H1 (cell line): ENCODE results near the gene USH1G. TPM values are rescaled to one million over a fixed set of nuclear protein-coding genes. Genes with fewer than 3 reads are reported as not detected.

Source experiments
- CTCF ChIA-PET: fragments of 300-600 bp; sonication (Branson Sonifier 250); formaldehyde crosslinking; loops from one replicate; lab custom pipeline; 2021; ENCODE audit not compliant: partially characterized antibody; lab: Charles Lee
- POLR2A ChIA-PET: fragments of 300-600 bp; sonication (Branson Sonifier 250); formaldehyde crosslinking; loops from one replicate; lab custom pipeline; 2021; ENCODE audit warnings: inconsistent platforms; ENCODE audit not compliant: partially characterized antibody; lab: Charles Lee
- DNase-seq, 2 experiments: peaks; one replicate each; pipeline versions ENCODE4 v3.0.0 to v3.0.0-alpha.2; 2010 to 2022; ENCODE audit warnings: low spot score in 2 of 2, low read depth in 1 of 2, mixed read lengths in 1 of 2
- FAIRE-seq: peaks from 2 replicates; lab custom pipeline; 2011; peaks lifted over from hg19 to GRCh38; lab: Jason Lieb, UNC
- H2AFZ ChIP-seq: 2 replicates; pipeline ENCODE4 v1.8.1; 2012; ENCODE audit warnings: low read length, inconsistent platforms
- H2AK5ac ChIP-seq: 2 replicates; pipeline ENCODE4 v1.6.1; 2013; ENCODE audit warnings: low read depth, low read length
- H2BK120ac ChIP-seq: replicated peaks from 2 replicates; pipeline ENCODE3; 2013; ENCODE audit warnings: low read depth, low read length, inconsistent platforms
- H2BK12ac ChIP-seq: 2 replicates; pipeline ENCODE4 v1.6.1; 2013; ENCODE audit warnings: low read depth, low read length
- H2BK15ac ChIP-seq: 2 replicates; pipeline ENCODE4 v1.6.1; 2013; ENCODE audit warnings: low read length
- H2BK20ac ChIP-seq: 2 replicates; pipeline ENCODE4 v1.6.1; 2013; ENCODE audit warnings: low read length
- H2BK5ac ChIP-seq: 2 replicates; pipeline ENCODE4 v1.6.1; 2013; ENCODE audit warnings: low read depth, low read length
- H3K14ac ChIP-seq: 2 replicates; pipeline ENCODE4 v1.6.1; 2013; ENCODE audit warnings: inconsistent platforms; ENCODE audit not compliant: insufficient read length
- H3K18ac ChIP-seq: 2 replicates; pipeline ENCODE4 v1.6.1; 2013; ENCODE audit warnings: low read length; ENCODE audit errors: extremely low read depth
- H3K23ac ChIP-seq: 2 replicates; pipeline ENCODE4 v1.6.1; 2013; ENCODE audit warnings: inconsistent platforms; ENCODE audit not compliant: insufficient read length
- H3K23me2 ChIP-seq: 2 replicates; pipeline ENCODE4 v1.6.1; 2013; ENCODE audit warnings: low read depth, low read length
- H3K27ac ChIP-seq: 2 replicates; pipeline ENCODE4 v1.6.1; 2011; ENCODE audit warnings: low read depth, low read length, inconsistent platforms
- H3K27me3 ChIP-seq, 4 experiments: replicated peaks in 1 of 4; 1 replicate in 1 of 4; 2 replicates in 3 of 4; pipeline versions ENCODE4 v1.6.1 to v1.8.1; 2011 to 2013; ENCODE audit warnings: low read length in 3 of 4, mild to moderate bottlenecking in 3 of 4, inconsistent platforms in 2 of 4, mixed read lengths in 2 of 4, moderate library complexity in 1 of 4; ENCODE audit not compliant: control insufficient read depth in 3 of 4, insufficient read depth in 3 of 4; ENCODE audit errors: extremely low read depth in 1 of 4
- H3K36me3 ChIP-seq, 4 experiments: 2 replicates each; pipeline versions ENCODE4 v1.6.1 to v1.8.1; 2011 to 2013; ENCODE audit warnings: mild to moderate bottlenecking in 4 of 4, low read length in 3 of 4, moderate library complexity in 2 of 4, control low read depth in 1 of 4, inconsistent platforms in 1 of 4; ENCODE audit not compliant: insufficient read depth in 4 of 4, control insufficient read depth in 2 of 4
- H3K4ac ChIP-seq: replicated peaks from 2 replicates; pipeline ENCODE3; 2013; ENCODE audit warnings: low read length, low read depth, mixed read lengths, inconsistent platforms; ENCODE audit not compliant: insufficient read length
- H3K4me1 ChIP-seq, 4 experiments: replicated peaks in 1 of 4; 1 replicate in 1 of 4; 2 replicates in 3 of 4; pipeline versions ENCODE4 v1.6.1 to v1.8.1; 2011 to 2013; ENCODE audit warnings: low read length in 3 of 4, inconsistent platforms in 2 of 4, mixed read lengths in 1 of 4; ENCODE audit not compliant: insufficient read depth in 4 of 4, control insufficient read depth in 3 of 4
- H3K4me2 ChIP-seq, 2 experiments: 2 replicates each; pipeline versions ENCODE4 v1.6.1 to v1.8.1; 2011 to 2013; ENCODE audit warnings: low read depth in 2 of 2, low read length in 2 of 2, control low read depth in 1 of 2, inconsistent platforms in 1 of 2, mild to moderate bottlenecking in 1 of 2; ENCODE audit not compliant: insufficient read depth in 1 of 2
- H3K4me3 ChIP-seq, 4 experiments: fragments of 200-600, 300-600 bp in 1 of 4; sonication (generic), shearing (Covaris generic), sonication (Bioruptor Twin) in 1 of 4; 2 replicates each; pipeline versions ENCODE4 v1.5.1 to v1.8.1; 2011 to 2016; ENCODE audit warnings: low read length in 4 of 4, low read depth in 3 of 4, control low read depth in 2 of 4, inconsistent platforms in 2 of 4, mild to moderate bottlenecking in 2 of 4, mixed read lengths in 1 of 4, moderate library complexity in 1 of 4; ENCODE audit not compliant: insufficient read depth in 2 of 4; ENCODE audit errors: extremely low read depth in 1 of 4
- H3K56ac ChIP-seq: replicated peaks from 2 replicates; pipeline ENCODE3; 2013; ENCODE audit warnings: low read depth, mild to moderate bottlenecking, mixed read lengths, low read length, inconsistent platforms; ENCODE audit not compliant: insufficient read length
- H3K79me1 ChIP-seq: 2 replicates; pipeline ENCODE4 v1.6.1; 2013; ENCODE audit warnings: low read depth, low read length, control low read depth
- H3K79me2 ChIP-seq, 2 experiments: 2 replicates each; pipeline versions ENCODE4 v1.6.1 to v1.8.1; 2012 to 2013; ENCODE audit warnings: low read length in 2 of 2, mild to moderate bottlenecking in 2 of 2, inconsistent platforms in 1 of 2; ENCODE audit not compliant: insufficient read depth in 2 of 2, control insufficient read depth in 1 of 2
- H3K9ac ChIP-seq, 4 experiments: replicated peaks in 1 of 4; 1 replicate in 1 of 4; 2 replicates in 3 of 4; pipeline versions ENCODE4 v1.6.1 to v1.8.1; 2011 to 2013; ENCODE audit warnings: low read depth in 3 of 4, low read length in 3 of 4, control low read depth in 2 of 4, mild to moderate bottlenecking in 2 of 4, moderate library complexity in 2 of 4, inconsistent platforms in 1 of 4; ENCODE audit errors: extremely low read depth in 1 of 4
- H3K9me3 ChIP-seq, 2 experiments: 2 replicates each; pipeline versions ENCODE4 v1.6.1 to v1.8.1; 2012 to 2013; ENCODE audit warnings: mild to moderate bottlenecking in 2 of 2, moderate library complexity in 2 of 2, control low read depth in 1 of 2, inconsistent platforms in 1 of 2, low read depth in 1 of 2, low read length in 1 of 2, mixed read lengths in 1 of 2; ENCODE audit not compliant: insufficient read depth in 2 of 2
- H4K20me1 ChIP-seq, 2 experiments: replicated peaks in 1 of 2; 2 replicates each; pipeline versions ENCODE3 to v1.8.1; 2011 to 2013; ENCODE audit warnings: inconsistent platforms in 2 of 2, low read length in 2 of 2, mild to moderate bottlenecking in 1 of 2; ENCODE audit not compliant: insufficient read depth in 2 of 2, control insufficient read depth in 1 of 2
- H4K5ac ChIP-seq: 2 replicates; pipeline ENCODE4 v1.6.1; 2013; ENCODE audit warnings: low read length, low read depth, mixed read lengths, inconsistent platforms; ENCODE audit not compliant: insufficient read length
- H4K8ac ChIP-seq: 2 replicates; pipeline ENCODE4 v1.8.0; 2013; ENCODE audit warnings: mild to moderate bottlenecking, moderate library complexity, low read length, inconsistent platforms; ENCODE audit not compliant: insufficient read depth; ENCODE audit errors: extremely low read depth
- H4K91ac ChIP-seq: replicated peaks from 2 replicates; pipeline ENCODE3; 2013; ENCODE audit warnings: low read length, mixed read lengths, inconsistent platforms; ENCODE audit not compliant: insufficient read length
- ATF3 ChIP-seq: IDR thresholded peaks from 2 replicates; pipeline ENCODE4 v1.6.1; 2011; ENCODE audit warnings: low read depth, mild to moderate bottlenecking, low read length; ENCODE audit not compliant: insufficient read depth
- CBX5 ChIP-seq: fragments of 300-800, 300-1000 bp; sonication (generic); IDR thresholded peaks from 2 replicates; pipeline ENCODE4 v1.7.1; 2016; ENCODE audit warnings: antibody characterized with exemption, low read length, low read depth
- E2F6 ChIP-seq: IDR thresholded peaks from 2 replicates; pipeline ENCODE4 v1.6.1; 2012; ENCODE audit warnings: inconsistent platforms
- EP300 ChIP-seq, 2 experiments: IDR thresholded peaks; 1 replicate in 1 of 2; 2 replicates in 1 of 2; pipeline ENCODE4 v1.6.1; 2011 to 2012; ENCODE audit warnings: low read depth in 2 of 2, low read length in 2 of 2, mild to moderate bottlenecking in 2 of 2, borderline replicate concordance in 1 of 2, inconsistent platforms in 1 of 2, moderate library complexity in 1 of 2
- HDAC2 ChIP-seq, 2 experiments: fragments of 300-600 bp in 1 of 2; sonication (generic) in 1 of 2; IDR thresholded peaks; 2 replicates each; pipeline ENCODE4 v1.6.1; 2011 to 2012; ENCODE audit warnings: low read depth in 2 of 2, low read length in 2 of 2, mild to moderate bottlenecking in 2 of 2, moderate library complexity in 2 of 2, borderline replicate concordance in 1 of 2, inconsistent platforms in 1 of 2
- JUND ChIP-seq: IDR thresholded peaks from 2 replicates; pipeline ENCODE4 v1.6.1; 2011; ENCODE audit warnings: mild to moderate bottlenecking, improper control_type of control experiment, low read length
- KDM1A ChIP-seq: fragments of 200-600, 300-600 bp; sonication (generic); IDR thresholded peaks from 2 replicates; pipeline ENCODE4 v1.7.1; 2016; ENCODE audit warnings: mild to moderate bottlenecking, low read length, borderline replicate concordance
- KDM5A ChIP-seq: fragments of 200-600 bp; IDR thresholded peaks from 2 replicates; pipeline ENCODE4 v1.7.1; 2012; ENCODE audit warnings: mild to moderate bottlenecking, low read length, inconsistent platforms, mixed read lengths
- TCF12 ChIP-seq: IDR thresholded peaks from 2 replicates; pipeline ENCODE4 v1.6.1; 2011; ENCODE audit warnings: low read depth, mild to moderate bottlenecking, low read length
- WGBS, 2 experiments: shearing (Covaris generic) in 1 of 2; methylation state at CpG; one replicate each; pipeline versions ENCODE4 v1.1.6 to v1.1.7; 2013 to 2015; ENCODE audit warnings: low lambda C conversion rate in 2 of 2, mixed read lengths in 2 of 2, inconsistent platforms in 1 of 2, low coverage in 1 of 2, missing lambda C conversion rate in 1 of 2; ENCODE audit not compliant: insufficient replicate concordance in 2 of 2, insufficient coverage in 1 of 2, insufficient read length in 1 of 2; ENCODE audit errors: extremely low coverage in 1 of 2, missing lambda C conversion rate in 1 of 2; 5-methylcytosine and 5-hydroxymethylcytosine counted together
- polyA plus RNA-seq, 7 experiments: library from polyadenylated mRNA; depleted of rRNA in 3 of 7; stranded (reverse) in 5 of 7; unstranded in 2 of 7; fragments of >200 nt in 5 of 7; fragments of 200-250 nt in 2 of 7; gene quantifications; 1 replicate in 5 of 7; 2 replicates in 1 of 7; 4 replicates in 1 of 7; pipeline versions ENCODE4 v1.2.1 to v1.2.3, GENCODE V29; 2011 to 2013; ENCODE audit warnings: missing spikeins in 2 of 7, mixed read lengths in 2 of 7
- total RNA-seq: library from RNA; stranded (reverse); fragmentation: NEBNext Ultra II Directional; extraction: Animal tissue kit (Norgen Biotek cat#: 25700); gene quantifications from 2 replicates; pipeline ENCODE4 v1.2.1, GENCODE V29; 2021

USH1G gene
- total and polyA plus RNA-seq, 2 of the 8 experiments (the other 6 are each of a cell fraction or from before 2014, with no cell fraction given), result 1.6 to 4.3 TPM

GRCh38 chr17:74877592-74878548 is 45.2 kb downstream of the USH1G start:
- Histone ChIP-seq H3K9me3 (no peaks in the 10 kb centered on the region), H3K23ac (no peak overlapping the region), H3K18ac (no peak overlapping the region), H3K14ac (no peak overlapping the region), H3K36me3 (no peaks in the 10 kb centered on the region), H2BK20ac (no peak overlapping the region), H2BK12ac (0 out of 2 replicates have a peak overlapping the region, but pooled peaks have one; percentile 20), H3K4me3 (no peak overlapping the region), H3K4me2 (no peak overlapping the region), H3K27ac (no peak overlapping the region; the same call in 1 of the 2 replicates), H2AFZ (no peak overlapping the region), H2BK120ac (no peak overlapping the region), H4K20me1 (no peaks in the 10 kb centered on the region), H4K8ac (no peak overlapping the region), H2AK5ac (no peak overlapping the region), H3K4ac (no peak overlapping the region), H2BK5ac (no peak overlapping the region), H3K79me1 (no peaks in the 10 kb centered on the region), H4K5ac (no peak overlapping the region), H3K56ac (no peak overlapping the region), H3K23me2 (no peaks in the 10 kb centered on the region), H4K91ac (no peak overlapping the region), H3K79me2 (no peaks in the 10 kb centered on the region), H2BK15ac (no peak overlapping the region), H3K9ac (no peak overlapping the region), H3K4me1 (peaks cover 0 to 8% (median 3%) of the 10 kb centered on the region in 4 experiments; a peak in 5 of 7 replicates), H3K27me3 (peaks cover 0 to 1% (median 0%) of the 10 kb centered on the region in 4 experiments; a peak in 1 of 7 replicates)
- no peak for DNase-seq
- CTCF ChIA-PET, result interaction anchor here (0.7 to 81.0 kb wide), 6 partner anchors 9 to 59 kb away, joined by 3 to 2981 read pairs (median 4); partner anchors contain the start of genes GRIN2C and NAT9
- 82% methylated on average over 17 of the region's 19 CpGs; no CpG with 5 or more reads in 1 of the 2 experiments for WGBS, 2 experiments
- POLR2A ChIA-PET, result interaction anchor here (1.1 kb wide), 1 partner anchor 14 kb away, joined by 3 read pairs; no protein-coding TSS in a partner anchor
- no peak for FAIRE-seq
- TF ChIP-seq CBX5, result no peak
- TF ChIP-seq HDAC2 (IDR thresholded peaks at IDR 0.05; ENCODE audit: borderline replicate concordance in 1 of 2, low read depth in 2 of 2, low read length in 2 of 2), result no peak
- no peak for TF ChIP-seq JUND
- no peak for TF ChIP-seq KDM5A
- TF ChIP-seq TCF12, result no peak
- TF ChIP-seq E2F6, result no peak
- TF ChIP-seq ATF3, result no peak
- TF ChIP-seq KDM1A, result no peak
- no peak for TF ChIP-seq EP300 (IDR thresholded peaks at IDR 0.05; ENCODE audit: borderline replicate concordance in 1 of 2, low read depth in 2 of 2, low read length in 2 of 2)
